Kidney (tissue), 14 donors: ENCODE data around the gene RRM2. TPM values are rescaled to one million over a fixed set of nuclear protein-coding genes. Genes with fewer than 3 reads are reported as not detected.

Experiments
- DNase-seq, 5 donors: peaks; one replicate each; pipeline ENCODE4 v3.0.0-alpha.2; 2013 to 2020
- FAIRE-seq: peaks from 2 replicates; lab custom pipeline; 2012; peaks lifted over from hg19 to GRCh38; lab: Jason Lieb, UNC
- H3K27ac ChIP-seq, 2 donors: one replicate each; pipeline ENCODE4 v1.7.0; 2013; ENCODE audit warnings: low read depth in 2 of 2, low read length in 2 of 2, inconsistent platforms in 1 of 2
- H3K27me3 ChIP-seq: one replicate; pipeline ENCODE4 v1.7.1; 2013; ENCODE audit warnings: low read length, inconsistent platforms; ENCODE audit not compliant: control insufficient read depth, insufficient read depth
- H3K36me3 ChIP-seq, 3 donors: one replicate each; pipeline versions ENCODE4 v1.7.0 to v1.7.1; 2013; ENCODE audit warnings: low read length in 3 of 3, control low read depth in 1 of 3, inconsistent platforms in 1 of 3; ENCODE audit not compliant: insufficient read depth in 3 of 3, control insufficient read depth in 2 of 3
- H3K4me1 ChIP-seq, 3 donors: one replicate each; pipeline versions ENCODE4 v1.7.0 to v1.7.1; 2013; ENCODE audit warnings: low read length in 3 of 3, inconsistent platforms in 1 of 3, low read depth in 1 of 3; ENCODE audit not compliant: control insufficient read depth in 2 of 3, insufficient read depth in 2 of 3
- H3K4me3 ChIP-seq, 3 donors: one replicate each; pipeline versions ENCODE4 v1.7.0 to v1.8.1; 2013; ENCODE audit warnings: low read length in 3 of 3, control low read depth in 1 of 3, inconsistent platforms in 1 of 3
- H3K9ac ChIP-seq, 3 donors: one replicate each; pipeline versions ENCODE4 v1.7.0 to v1.7.1; 2013; ENCODE audit warnings: low read length in 3 of 3, control low read depth in 1 of 3, inconsistent platforms in 1 of 3
- H3K9me3 ChIP-seq, 3 donors: one replicate each; pipeline versions ENCODE4 v1.7.0 to v1.7.1; 2013; ENCODE audit warnings: low read length in 3 of 3, control low read depth in 1 of 3, inconsistent platforms in 1 of 3; ENCODE audit not compliant: control insufficient read depth in 2 of 3, insufficient read depth in 1 of 3
- CTCF ChIP-seq: IDR thresholded peaks from 3 replicates; pipeline ENCODE4 v1.5.1; 2012; ENCODE audit warnings: mild to moderate bottlenecking, moderate library complexity, borderline replicate concordance; ENCODE audit not compliant: insufficient read depth; ENCODE audit errors: extremely low read depth
- intact Hi-C: fragments of 100-400 bp; cut with DNase I; formaldehyde crosslinking; loops from one replicate; pipeline ENCODE4 v1.11.1; 2022
- polyA plus RNA-seq: library from polyadenylated mRNA; stranded (reverse); fragments of 350-450 nt; fragmentation: Illumina TruSeq; extraction: RNeasy Lipid Tissue Mini Kit (QIAGEN cat#74804); gene quantifications from one replicate; pipeline ENCODE4 v1.2.3, GENCODE V29; 2014; ENCODE audit warnings: low read depth, low replicate concordance; ENCODE audit not compliant: insufficient read depth
- total RNA-seq: library from RNA; stranded (reverse); fragmentation: NEBNext Ultra II Directional; extraction: Animal tissue kit (Norgen Biotek cat#: 25700); gene quantifications from one replicate; pipeline ENCODE4 v1.2.1, GENCODE V29; 2021
- donor health status: control.
- donor health status: control.
- donor health status: control.
- donor health status: control.
- donor health status: control.
- donor health status: DM: yes; HTN: yes; CAD: no.
- donor health status: Normal renal cell carcinoma (clear cell type).

RRM2 gene
- total and polyA plus RNA-seq, 2 donors from 2014 or later: 3.6 to 5.5 TPM

DNA sequence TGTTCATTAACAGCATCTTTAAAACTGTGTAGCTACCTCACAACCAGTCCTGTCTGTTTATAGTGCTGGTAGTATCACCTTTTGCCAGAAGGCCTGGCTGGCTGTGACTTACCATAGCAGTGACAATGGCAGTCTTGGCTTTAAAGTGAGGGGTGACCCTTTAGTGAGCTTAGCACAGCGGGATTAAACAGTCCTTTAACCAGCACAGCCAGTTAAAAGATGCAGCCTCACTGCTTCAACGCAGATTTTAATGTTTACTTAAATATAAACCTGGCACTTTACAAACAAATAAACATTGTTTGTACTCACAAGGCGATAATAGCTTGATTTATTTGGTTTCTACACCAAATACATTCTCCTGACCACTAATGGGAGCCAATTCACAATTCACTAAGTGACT is 7.0 kb downstream of the RRM2 start:
- Histone ChIP-seq H3K27ac (no peak overlapping the region), H3K27me3 (no peaks in the 10 kb centered on the region), H3K9ac (no peak overlapping the region), H3K36me3 (no peaks in the 10 kb centered on the region), H3K4me1 (peaks cover 0 to 8% (median 3%) of the 10 kb centered on the region in 3 donors), H3K9me3 (no peaks in the 10 kb centered on the region), H3K4me3 (no peak overlapping the region)
- intact Hi-C loops: loop anchor here (5.0 kb wide), 1 partner anchor 303 kb away; no protein-coding TSS in a partner anchor
- no peak for TF ChIP-seq CTCF
- no peak for FAIRE-seq
- DNase-seq: no peak

DNA sequence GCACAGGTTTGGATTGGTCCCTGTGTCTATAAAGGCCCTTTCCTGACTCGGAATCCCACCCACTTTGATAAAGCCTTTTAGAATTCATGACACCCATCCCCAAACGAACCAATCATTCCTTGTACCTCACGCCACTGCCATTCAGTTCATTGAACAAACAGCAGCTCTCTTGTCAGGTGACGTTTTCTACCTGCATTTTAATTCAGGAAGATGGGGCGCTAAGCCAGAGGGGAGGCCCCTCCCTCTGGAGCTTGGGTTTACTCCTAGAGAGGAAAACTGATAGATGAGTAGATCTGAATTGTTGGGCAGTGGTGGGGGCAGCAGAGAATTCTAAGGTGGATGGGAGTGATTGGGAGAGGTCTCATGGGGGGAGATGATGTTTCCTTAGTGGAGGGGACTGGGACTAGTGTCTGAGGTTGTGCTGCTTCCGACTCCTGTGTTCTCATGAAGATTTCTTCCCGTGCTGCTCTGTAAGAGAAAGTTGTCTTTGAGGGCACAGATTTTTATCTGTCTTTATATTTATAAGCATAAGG is 9.6 kb downstream of the RRM2 start:
- Histone ChIP-seq H3K4me3 (no peak overlapping the region), H3K9ac (no peak overlapping the region), H3K27me3 (no peaks in the 10 kb centered on the region), H3K9me3 (no peaks in the 10 kb centered on the region), H3K36me3 (no peaks in the 10 kb centered on the region), H3K4me1 (peaks cover 0 to 8% (median 0%) of the 10 kb centered on the region in 3 donors), H3K27ac (no peak overlapping the region)
- DNase-seq (no peak), FAIRE-seq (no peak)
- TF ChIP-seq CTCF: no peak
- intact Hi-C loops: no loop called here

DNA sequence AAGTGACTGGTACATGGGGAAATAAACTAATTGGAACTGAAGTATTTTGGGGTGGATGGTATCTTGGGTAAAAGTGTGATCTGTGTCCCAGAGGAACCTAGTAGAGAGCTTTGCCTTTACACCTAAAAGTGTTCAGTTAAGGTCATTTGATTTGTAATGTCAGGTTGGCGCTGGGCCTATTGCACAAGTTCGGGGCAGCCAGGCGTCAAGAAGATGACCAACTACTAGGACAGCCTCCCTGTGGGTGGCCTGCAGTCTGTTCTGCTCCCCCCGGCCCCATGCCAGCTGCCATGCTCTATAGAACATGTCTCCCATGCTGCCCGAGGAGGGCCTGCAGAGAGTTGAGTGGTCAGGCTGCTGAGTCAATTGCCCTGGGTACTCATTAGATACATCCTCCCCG is 10.1 kb downstream of the RRM2 start:
- FAIRE-seq: no peak

More for the DNA sequence above, 10.1 kb downstream of the RRM2 start:
- Histone ChIP-seq H3K4me1 (peaks cover 0 to 8% (median 0%) of the 10 kb centered on the region in 3 donors), H3K4me3 (no peak overlapping the region), H3K9ac (no peak overlapping the region), H3K27ac (no peak overlapping the region), H3K27me3 (no peaks in the 10 kb centered on the region), H3K9me3 (no peaks in the 10 kb centered on the region), H3K36me3 (no peaks in the 10 kb centered on the region)
- intact Hi-C loops: no loop called here
- no peak for DNase-seq
- TF ChIP-seq CTCF: no peak
